SK-N-SH treated with all-trans-retinoic acid at 6 μM for 48 hours (cell line): ENCODE measurements around the gene PGAM1.

Source experiments
- ATAC-seq: fragments of 200-7000 bp; cut with Tn5 transposase; 3 replicates; pipeline ENCODE4 v1.9.1; 2020; ENCODE audit warnings: mild to moderate bottlenecking, moderate library complexity
- ARNTL ChIP-seq: fragments of 450-650 bp; formaldehyde crosslinking; IDR thresholded peaks from 2 replicates; pipeline ENCODE4 v1.5.0; 2020; ENCODE audit warnings: low read depth, mild to moderate bottlenecking, moderate library complexity, borderline replicate concordance
- BACH2 ChIP-seq: fragments of 250-450 bp; sonication (Bioruptor Pico); IDR thresholded peaks from 2 replicates; pipeline ENCODE4 v1.9.0; 2021; ENCODE audit warnings: mild to moderate bottlenecking, borderline replicate concordance
- CSDC2 ChIP-seq: fragments of 250-450 bp; sonication (Bioruptor Pico); IDR thresholded peaks from 2 replicates; pipeline ENCODE4 v1.5.0; 2020; ENCODE audit warnings: mild to moderate bottlenecking, moderate library complexity
- ESRRG ChIP-seq: fragments of 250-450 bp; sonication (Bioruptor Pico); IDR thresholded peaks from 2 replicates; pipeline ENCODE4 v1.6.1; 2021; ENCODE audit warnings: mild to moderate bottlenecking
- GLIS3 ChIP-seq: fragments of 250-450 bp; sonication (Bioruptor Pico); IDR thresholded peaks from 2 replicates; pipeline ENCODE4 v1.5.0; 2020; ENCODE audit warnings: mild to moderate bottlenecking, moderate library complexity
- ISL1 ChIP-seq: fragments of 250-450 bp; sonication (Bioruptor Pico); IDR thresholded peaks from 2 replicates; pipeline ENCODE4 v2.1.2; 2022; ENCODE audit warnings: mild to moderate bottlenecking, moderate library complexity
- OSR1 ChIP-seq: fragments of 250-450 bp; sonication (Bioruptor Pico); IDR thresholded peaks from 2 replicates; pipeline ENCODE4 v1.8.0; 2022; ENCODE audit warnings: moderate library complexity, mild to moderate bottlenecking, inconsistent platforms
- PPARA ChIP-seq: fragments of 250-450 bp; sonication (Bioruptor Pico); IDR thresholded peaks from 2 replicates; pipeline ENCODE4 v1.5.0; 2020; ENCODE audit warnings: mild to moderate bottlenecking, borderline replicate concordance
- RARB ChIP-seq: fragments of 250-450 bp; sonication (Bioruptor Pico); IDR thresholded peaks from 2 replicates; pipeline ENCODE4 v1.8.0; 2021; ENCODE audit warnings: mild to moderate bottlenecking, moderate library complexity
- SNAI2 ChIP-seq: fragments of 250-450 bp; sonication (Bioruptor Pico); IDR thresholded peaks from 2 replicates; pipeline ENCODE4 v1.5.0; 2020; ENCODE audit warnings: mild to moderate bottlenecking, moderate library complexity
- TCF4 ChIP-seq: fragments of 250-450 bp; sonication (Bioruptor Pico); IDR thresholded peaks from 2 replicates; pipeline ENCODE4 v1.8.0; 2021; ENCODE audit warnings: mild to moderate bottlenecking, moderate library complexity, borderline replicate concordance
- TOX ChIP-seq: fragments of 250-450 bp; sonication (Bioruptor Pico); IDR thresholded peaks from 2 replicates; pipeline ENCODE4 v1.8.0; 2021; ENCODE audit warnings: mild to moderate bottlenecking, moderate library complexity, borderline replicate concordance
- ZC3H10 ChIP-seq: fragments of 250-450 bp; sonication (Bioruptor Pico); IDR thresholded peaks from 2 replicates; pipeline ENCODE4 v1.5.1; 2021; ENCODE audit warnings: mild to moderate bottlenecking, moderate library complexity
- ZFP3 ChIP-seq: fragments of 250-450 bp; sonication (Bioruptor Pico); IDR thresholded peaks from 2 replicates; pipeline ENCODE4 v1.5.0; 2020; ENCODE audit warnings: mild to moderate bottlenecking, moderate library complexity
- ZFP30 ChIP-seq: fragments of 450-650 bp; formaldehyde crosslinking; IDR thresholded peaks from 2 replicates; pipeline ENCODE4 v1.5.0; 2022; ENCODE audit warnings: mild to moderate bottlenecking, moderate library complexity
- ZNF565 ChIP-seq: fragments of 450-650 bp; formaldehyde crosslinking; conservative IDR thresholded peaks from 2 replicates; pipeline ENCODE4 v1.5.0; 2020; ENCODE audit warnings: low read depth, mild to moderate bottlenecking, moderate library complexity
- ZNF70 ChIP-seq: fragments of 450-650 bp; formaldehyde crosslinking; IDR thresholded peaks from 2 replicates; pipeline ENCODE4 v1.5.0; 2020; ENCODE audit warnings: mild to moderate bottlenecking, moderate library complexity
- ZNF8 ChIP-seq: fragments of 450-650 bp; formaldehyde crosslinking; IDR thresholded peaks from 2 replicates; pipeline ENCODE4 v1.5.0; 2020; ENCODE audit warnings: mild to moderate bottlenecking, moderate library complexity
- TF ChIP-seq, protein P1 (sequence below): fragments of 250-450 bp; sonication (Bioruptor Pico); IDR thresholded peaks from 2 replicates; pipeline ENCODE4 v1.5.1; 2021; ENCODE audit warnings: mild to moderate bottlenecking, moderate library complexity
- TF ChIP-seq, protein P2 (sequence below): fragments of 250-450 bp; sonication (Bioruptor Pico); IDR thresholded peaks from 2 replicates; pipeline ENCODE4 v1.5.1; 2020; ENCODE audit warnings: low read depth, mild to moderate bottlenecking, moderate library complexity
- TF ChIP-seq, protein P3 (sequence below): fragments of 250-450 bp; sonication (Bioruptor Pico); IDR thresholded peaks from 2 replicates; pipeline ENCODE4 v1.8.0; 2021; ENCODE audit warnings: low read depth, mild to moderate bottlenecking, moderate library complexity, borderline replicate concordance
- TF ChIP-seq, protein P4 (sequence below): fragments of 250-450 bp; sonication (Bioruptor Pico); IDR thresholded peaks from 2 replicates; pipeline ENCODE4 v1.5.0; 2020; ENCODE audit warnings: mild to moderate bottlenecking, moderate library complexity
- TF ChIP-seq, protein P5 (sequence below): fragments of 250-450 bp; sonication (Bioruptor Pico); IDR thresholded peaks from 2 replicates; pipeline ENCODE4 v1.8.0; 2020; ENCODE audit warnings: mild to moderate bottlenecking, moderate library complexity, borderline replicate concordance

PGAM1 gene

DNA sequence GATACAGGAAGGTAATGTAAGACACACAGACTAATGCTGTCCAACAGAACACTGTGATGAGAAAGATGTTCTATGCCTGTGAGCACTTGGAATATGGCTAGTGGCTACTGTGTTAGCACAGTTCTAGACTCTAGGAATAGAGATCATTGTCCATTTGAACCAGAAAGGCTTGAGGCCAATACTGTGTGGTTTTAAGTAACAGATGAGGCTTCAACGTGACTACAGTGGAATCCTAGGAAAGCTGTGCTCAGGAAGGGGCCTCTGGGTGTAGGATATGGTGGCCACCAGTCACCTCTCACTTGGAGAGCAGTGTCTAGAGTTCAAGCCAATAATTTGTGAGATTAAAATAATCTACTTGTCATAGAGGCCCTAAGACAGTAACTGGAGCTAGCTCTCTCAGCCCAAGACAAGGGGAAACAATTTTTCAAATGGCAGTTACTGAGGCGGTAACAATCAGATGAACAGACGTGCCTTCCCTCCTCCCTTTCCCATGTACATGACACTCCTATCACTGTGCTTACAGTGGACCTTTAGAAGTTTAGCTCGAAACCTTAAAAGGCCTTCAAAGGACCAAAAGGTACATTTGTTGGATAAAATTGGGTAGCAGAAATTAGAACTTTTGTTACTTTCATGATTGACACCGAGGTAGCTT lies 30.2 kb downstream of the PGAM1 start (continued):
- TF ChIP-seq, protein P1, sequence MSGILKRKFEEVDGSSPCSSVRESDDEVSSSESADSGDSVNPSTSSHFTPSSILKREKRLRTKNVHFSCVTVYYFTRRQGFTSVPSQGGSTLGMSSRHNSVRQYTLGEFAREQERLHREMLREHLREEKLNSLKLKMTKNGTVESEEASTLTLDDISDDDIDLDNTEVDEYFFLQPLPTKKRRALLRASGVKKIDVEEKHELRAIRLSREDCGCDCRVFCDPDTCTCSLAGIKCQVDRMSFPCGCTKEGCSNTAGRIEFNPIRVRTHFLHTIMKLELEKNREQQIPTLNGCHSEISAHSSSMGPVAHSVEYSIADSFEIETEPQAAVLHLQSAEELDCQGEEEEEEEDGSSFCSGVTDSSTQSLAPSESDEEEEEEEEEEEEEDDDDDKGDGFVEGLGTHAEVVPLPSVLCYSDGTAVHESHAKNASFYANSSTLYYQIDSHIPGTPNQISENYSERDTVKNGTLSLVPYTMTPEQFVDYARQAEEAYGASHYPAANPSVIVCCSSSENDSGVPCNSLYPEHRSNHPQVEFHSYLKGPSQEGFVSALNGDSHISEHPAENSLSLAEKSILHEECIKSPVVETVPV (CRISPR knock-in tag), result no peak
- no peak for TF ChIP-seq RARB
- no peak for TF ChIP-seq TOX (CRISPR knock-in tag)
- no peak for TF ChIP-seq ARNTL (CRISPR knock-in tag)
- TF ChIP-seq, protein P2, sequence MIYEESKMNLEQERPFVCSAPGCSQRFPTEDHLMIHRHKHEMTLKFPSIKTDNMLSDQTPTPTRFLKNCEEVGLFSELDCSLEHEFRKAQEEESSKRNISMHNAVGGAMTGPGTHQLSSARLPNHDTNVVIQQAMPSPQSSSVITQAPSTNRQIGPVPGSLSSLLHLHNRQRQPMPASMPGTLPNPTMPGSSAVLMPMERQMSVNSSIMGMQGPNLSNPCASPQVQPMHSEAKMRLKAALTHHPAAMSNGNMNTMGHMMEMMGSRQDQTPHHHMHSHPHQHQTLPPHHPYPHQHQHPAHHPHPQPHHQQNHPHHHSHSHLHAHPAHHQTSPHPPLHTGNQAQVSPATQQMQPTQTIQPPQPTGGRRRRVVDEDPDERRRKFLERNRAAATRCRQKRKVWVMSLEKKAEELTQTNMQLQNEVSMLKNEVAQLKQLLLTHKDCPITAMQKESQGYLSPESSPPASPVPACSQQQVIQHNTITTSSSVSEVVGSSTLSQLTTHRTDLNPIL (CRISPR knock-in tag), result no peak
- TF ChIP-seq ZFP3 (CRISPR knock-in tag), result no peak
- TF ChIP-seq ZNF70 (CRISPR knock-in tag), result no peak
- no peak for TF ChIP-seq PPARA (CRISPR knock-in tag)

DNA sequence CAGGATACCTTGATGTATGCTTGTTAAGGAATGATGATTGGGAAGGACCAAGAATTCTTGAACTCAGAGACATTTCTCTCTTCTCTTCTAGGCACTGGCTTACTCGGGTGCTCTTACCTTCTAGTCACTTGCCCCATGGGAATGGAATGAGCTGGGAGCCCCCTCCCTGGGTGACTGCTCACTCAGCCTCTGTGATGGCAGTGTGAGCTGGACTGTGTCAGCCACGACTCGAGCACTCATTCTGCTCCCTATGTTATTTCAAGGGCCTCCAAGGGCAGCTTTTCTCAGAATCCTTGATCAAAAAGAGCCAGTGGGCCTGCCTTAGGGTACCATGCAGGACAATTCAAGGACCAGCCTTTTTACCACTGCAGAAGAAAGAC lies 30.7 kb downstream of the PGAM1 start:
- no peak for ATAC-seq
- no peak for TF ChIP-seq TCF4
- TF ChIP-seq ISL1 (CRISPR knock-in tag), result no peak
- TF ChIP-seq GLIS3 (CRISPR knock-in tag), result no peak
- no peak for TF ChIP-seq PPARA (CRISPR knock-in tag)
- TF ChIP-seq, protein P3, sequence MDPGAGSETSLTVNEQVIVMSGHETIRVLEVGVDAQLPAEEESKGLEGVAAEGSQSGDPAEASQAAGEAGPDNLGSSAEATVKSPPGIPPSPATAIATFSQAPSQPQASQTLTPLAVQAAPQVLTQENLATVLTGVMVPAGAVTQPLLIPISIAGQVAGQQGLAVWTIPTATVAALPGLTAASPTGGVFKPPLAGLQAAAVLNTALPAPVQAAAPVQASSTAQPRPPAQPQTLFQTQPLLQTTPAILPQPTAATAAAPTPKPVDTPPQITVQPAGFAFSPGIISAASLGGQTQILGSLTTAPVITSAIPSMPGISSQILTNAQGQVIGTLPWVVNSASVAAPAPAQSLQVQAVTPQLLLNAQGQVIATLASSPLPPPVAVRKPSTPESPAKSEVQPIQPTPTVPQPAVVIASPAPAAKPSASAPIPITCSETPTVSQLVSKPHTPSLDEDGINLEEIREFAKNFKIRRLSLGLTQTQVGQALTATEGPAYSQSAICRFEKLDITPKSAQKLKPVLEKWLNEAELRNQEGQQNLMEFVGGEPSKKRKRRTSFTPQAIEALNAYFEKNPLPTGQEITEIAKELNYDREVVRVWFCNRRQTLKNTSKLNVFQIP (CRISPR knock-in tag), result no peak
- no peak for TF ChIP-seq SNAI2 (CRISPR knock-in tag)
- no peak for TF ChIP-seq ZNF70 (CRISPR knock-in tag)

DNA sequence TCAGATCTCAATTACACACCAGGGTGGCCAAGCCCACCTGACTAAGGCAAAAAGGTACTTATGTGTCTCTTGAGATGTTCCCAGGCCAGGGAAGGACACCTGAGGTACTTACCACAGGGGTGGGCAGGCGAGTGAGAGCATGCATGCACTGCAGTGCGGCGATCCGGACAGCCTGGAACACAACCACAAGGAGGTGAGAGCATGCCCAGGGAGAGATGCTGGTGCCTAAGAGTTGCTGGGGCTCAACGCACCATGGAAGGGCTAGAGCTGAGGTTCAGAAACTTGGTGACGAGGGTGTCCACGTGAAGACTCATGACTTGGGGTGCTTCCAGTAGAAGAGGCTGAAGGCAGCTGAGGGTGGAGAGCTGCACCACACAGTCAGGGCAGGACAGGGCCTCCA lies 33.1 kb downstream of the PGAM1 start:
- ATAC-seq, result no peak
- no peak for TF ChIP-seq CSDC2
- no peak for TF ChIP-seq ZNF8 (CRISPR knock-in tag)
- no peak for TF ChIP-seq ESRRG (CRISPR knock-in tag)
- no peak for TF ChIP-seq ZFP3 (CRISPR knock-in tag)
- no peak for TF ChIP-seq OSR1 (CRISPR knock-in tag)
- no peak for TF ChIP-seq ZC3H10 (CRISPR knock-in tag)
- TF ChIP-seq ISL1 (CRISPR knock-in tag), result no peak
- no peak for TF ChIP-seq BACH2 (CRISPR knock-in tag)
- no peak for TF ChIP-seq ZNF565 (CRISPR knock-in tag)
- TF ChIP-seq, protein P3 (CRISPR knock-in tag), result no peak
- no peak for TF ChIP-seq TOX (CRISPR knock-in tag)
- TF ChIP-seq, protein P2 (CRISPR knock-in tag), result no peak
- TF ChIP-seq ZFP30, result no peak
- no peak for TF ChIP-seq RARB
- TF ChIP-seq TCF4, result no peak
- no peak for TF ChIP-seq ARNTL (CRISPR knock-in tag)
- TF ChIP-seq, protein P4, sequence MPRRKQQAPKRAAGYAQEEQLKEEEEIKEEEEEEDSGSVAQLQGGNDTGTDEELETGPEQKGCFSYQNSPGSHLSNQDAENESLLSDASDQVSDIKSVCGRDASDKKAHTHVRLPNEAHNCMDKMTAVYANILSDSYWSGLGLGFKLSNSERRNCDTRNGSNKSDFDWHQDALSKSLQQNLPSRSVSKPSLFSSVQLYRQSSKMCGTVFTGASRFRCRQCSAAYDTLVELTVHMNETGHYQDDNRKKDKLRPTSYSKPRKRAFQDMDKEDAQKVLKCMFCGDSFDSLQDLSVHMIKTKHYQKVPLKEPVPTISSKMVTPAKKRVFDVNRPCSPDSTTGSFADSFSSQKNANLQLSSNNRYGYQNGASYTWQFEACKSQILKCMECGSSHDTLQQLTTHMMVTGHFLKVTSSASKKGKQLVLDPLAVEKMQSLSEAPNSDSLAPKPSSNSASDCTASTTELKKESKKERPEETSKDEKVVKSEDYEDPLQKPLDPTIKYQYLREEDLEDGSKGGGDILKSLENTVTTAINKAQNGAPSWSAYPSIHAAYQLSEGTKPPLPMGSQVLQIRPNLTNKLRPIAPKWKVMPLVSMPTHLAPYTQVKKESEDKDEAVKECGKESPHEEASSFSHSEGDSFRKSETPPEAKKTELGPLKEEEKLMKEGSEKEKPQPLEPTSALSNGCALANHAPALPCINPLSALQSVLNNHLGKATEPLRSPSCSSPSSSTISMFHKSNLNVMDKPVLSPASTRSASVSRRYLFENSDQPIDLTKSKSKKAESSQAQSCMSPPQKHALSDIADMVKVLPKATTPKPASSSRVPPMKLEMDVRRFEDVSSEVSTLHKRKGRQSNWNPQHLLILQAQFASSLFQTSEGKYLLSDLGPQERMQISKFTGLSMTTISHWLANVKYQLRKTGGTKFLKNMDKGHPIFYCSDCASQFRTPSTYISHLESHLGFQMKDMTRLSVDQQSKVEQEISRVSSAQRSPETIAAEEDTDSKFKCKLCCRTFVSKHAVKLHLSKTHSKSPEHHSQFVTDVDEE (CRISPR knock-in tag), result no peak
- TF ChIP-seq, protein P5, sequence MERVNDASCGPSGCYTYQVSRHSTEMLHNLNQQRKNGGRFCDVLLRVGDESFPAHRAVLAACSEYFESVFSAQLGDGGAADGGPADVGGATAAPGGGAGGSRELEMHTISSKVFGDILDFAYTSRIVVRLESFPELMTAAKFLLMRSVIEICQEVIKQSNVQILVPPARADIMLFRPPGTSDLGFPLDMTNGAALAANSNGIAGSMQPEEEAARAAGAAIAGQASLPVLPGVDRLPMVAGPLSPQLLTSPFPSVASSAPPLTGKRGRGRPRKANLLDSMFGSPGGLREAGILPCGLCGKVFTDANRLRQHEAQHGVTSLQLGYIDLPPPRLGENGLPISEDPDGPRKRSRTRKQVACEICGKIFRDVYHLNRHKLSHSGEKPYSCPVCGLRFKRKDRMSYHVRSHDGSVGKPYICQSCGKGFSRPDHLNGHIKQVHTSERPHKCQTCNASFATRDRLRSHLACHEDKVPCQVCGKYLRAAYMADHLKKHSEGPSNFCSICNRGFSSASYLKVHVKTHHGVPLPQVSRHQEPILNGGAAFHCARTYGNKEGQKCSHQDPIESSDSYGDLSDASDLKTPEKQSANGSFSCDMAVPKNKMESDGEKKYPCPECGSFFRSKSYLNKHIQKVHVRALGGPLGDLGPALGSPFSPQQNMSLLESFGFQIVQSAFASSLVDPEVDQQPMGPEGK, result no peak
- TF ChIP-seq, protein P1 (CRISPR knock-in tag), result no peak
